HCT116 (cell line): ENCODE data around the gene SLC6A6.

Experiments
- ATF3 ChIP-seq: IDR thresholded peaks from 2 replicates; pipeline ENCODE4 v1.6.1; 2012
- CTCF ChIP-seq, 3 experiments: fragments of 200-600 bp in 1 of 3; sonication (generic) in 1 of 3; IDR thresholded peaks in 2 of 3; conservative IDR thresholded peaks in 1 of 3; 2 replicates each; pipeline ENCODE4 v1.5.1; 2012 to 2017; ENCODE audit warnings: low read depth in 2 of 3, low read length in 2 of 3, antibody characterized with exemption in 1 of 3, borderline replicate concordance in 1 of 3, control low read depth in 1 of 3, mild to moderate bottlenecking in 1 of 3, mixed read lengths in 1 of 3, mixed run types in 1 of 3, moderate library complexity in 1 of 3; ENCODE audit not compliant: insufficient read depth in 1 of 3
- EGR1 ChIP-seq: IDR thresholded peaks from 2 replicates; pipeline ENCODE4 v1.6.1; 2012; ENCODE audit warnings: low read depth
- EZH2 ChIP-seq: fragments of 200-600 bp; sonication (generic); IDR thresholded peaks from 2 replicates; pipeline ENCODE4 v1.6.1; 2017; ENCODE audit warnings: antibody characterized with exemption, mixed run types
- EZH2phosphoT487 ChIP-seq: fragments of 200-600 bp; IDR thresholded peaks from 2 replicates; pipeline ENCODE4 v1.6.1; 2018; ENCODE audit warnings: antibody characterized with exemption, borderline replicate concordance
- FOSL1 ChIP-seq: IDR thresholded peaks from 2 replicates; pipeline ENCODE4 v1.6.1; 2012; ENCODE audit warnings: low read depth
- JUND ChIP-seq: IDR thresholded peaks from 2 replicates; pipeline ENCODE4 v1.6.1; 2012
- POLR2A ChIP-seq: IDR thresholded peaks from 2 replicates; pipeline ENCODE4 v1.7.0; 2011; ENCODE audit warnings: borderline replicate concordance; ENCODE audit not compliant: insufficient read depth, insufficient read length; ENCODE audit errors: extremely low read depth
- POLR2AphosphoS5 ChIP-seq: IDR thresholded peaks from 2 replicates; pipeline ENCODE4 v1.6.1; 2011; ENCODE audit warnings: mild to moderate bottlenecking, low read depth, low read length, moderate library complexity
- RAD21 ChIP-seq: IDR thresholded peaks from 2 replicates; pipeline ENCODE4 v1.6.1; 2012; ENCODE audit warnings: low read depth, mild to moderate bottlenecking
- REST ChIP-seq: IDR thresholded peaks from 2 replicates; pipeline ENCODE4 v1.6.1; 2012; ENCODE audit warnings: low read depth
- SIN3A ChIP-seq: IDR thresholded peaks from 2 replicates; pipeline ENCODE4 v1.6.1; 2012; ENCODE audit warnings: low read depth
- YY1 ChIP-seq: IDR thresholded peaks from 2 replicates; pipeline ENCODE4 v1.6.1; 2011; ENCODE audit warnings: low read length, low read depth, moderate library complexity, mild to moderate bottlenecking; ENCODE audit not compliant: insufficient replicate concordance; ENCODE audit errors: extremely low read depth

GRCh38 chr3:14457481-14457880 lies 55.1 kb downstream of the SLC6A6 start:
- TF ChIP-seq EZH2 = no peak
- TF ChIP-seq CTCF (IDR thresholded peaks at IDR 0.05 in 2 of 3, conservative IDR thresholded peaks at IDR 0.05 in 1 of 3; ENCODE audit: borderline replicate concordance in 1 of 3, insufficient read depth in 1 of 3, low read depth in 2 of 3, low read length in 2 of 3) = no peak
- TF ChIP-seq POLR2AphosphoS5 = no peak
- no peak for TF ChIP-seq REST
- no peak for TF ChIP-seq ATF3
- no peak for TF ChIP-seq FOSL1
- no peak for TF ChIP-seq JUND
- no peak for TF ChIP-seq EZH2phosphoT487
- TF ChIP-seq POLR2A = no peak
- no peak for TF ChIP-seq SIN3A
- no peak for TF ChIP-seq EGR1
- TF ChIP-seq YY1 = no peak
- no peak for TF ChIP-seq RAD21
